Brain microvascular endothelial cell (primary cell): ENCODE measurements around the gene KCNA3.

Experiments
- DNase-seq: peaks from one replicate; pipeline ENCODE4 v3.0.0-alpha.2; 2020
- H3K27ac ChIP-seq: fragments of 250-450 bp; sonication (Bioruptor Pico); 2 replicates; pipeline ENCODE4 v1.5.1; 2020; ENCODE audit warnings: mild to moderate bottlenecking, moderate library complexity
- H3K27me3 ChIP-seq: fragments of 250-450 bp; sonication (Bioruptor Pico); replicated peaks from 2 replicates; pipeline ENCODE4 v1.5.1; 2020; ENCODE audit warnings: mild to moderate bottlenecking
- H3K36me3 ChIP-seq: fragments of 250-450 bp; sonication (Bioruptor Pico); replicated peaks from 2 replicates; pipeline ENCODE4 v1.5.1; 2020; ENCODE audit warnings: mild to moderate bottlenecking
- H3K4me3 ChIP-seq: 2 replicates; pipeline ENCODE4 v1.5.1; 2011; ENCODE audit warnings: low read depth, mild to moderate bottlenecking, control low read depth, low read length, moderate library complexity
- in situ Hi-C: cut with HindIII; loops from 2 replicates; pipeline ENCODE4 v1.10.0; 2017; ENCODE audit warnings: low sequenced_read_pairs, low pct_ligation_motif_present
- TF ChIP-seq, protein P1 (sequence below): IDR thresholded peaks from 2 replicates; pipeline ENCODE4 v1.5.1; 2011; ENCODE audit warnings: low read depth, mild to moderate bottlenecking, moderate library complexity, low read length, control low read depth, inconsistent platforms; ENCODE audit errors: missing control alignments

The KCNA3 gene

DNA sequence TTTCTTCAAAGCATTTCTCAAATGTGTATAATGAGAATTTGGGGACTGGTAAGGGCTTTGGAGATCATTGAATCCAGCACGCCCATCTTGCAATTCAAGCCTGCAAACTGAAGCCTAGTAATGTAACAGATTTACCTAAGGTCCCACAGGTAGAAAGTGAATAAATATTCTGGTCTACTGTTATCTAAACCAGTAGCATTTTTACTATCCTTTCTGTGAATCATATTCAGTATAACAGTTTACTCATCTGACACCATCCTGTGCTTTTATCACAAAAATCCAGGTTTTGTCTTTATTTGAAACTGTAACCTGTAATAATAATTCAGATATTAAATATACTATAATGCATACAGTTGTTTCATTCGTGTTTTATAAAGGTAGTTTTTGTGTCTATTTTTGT lies 17.4 kb downstream of the KCNA3 start:
- DNase-seq: no peak
- no peak overlapping the region for H3K4me3 ChIP-seq
- no peak overlapping the region for H3K27ac ChIP-seq
- in situ Hi-C loops: no loop called here
- no peaks in the 10 kb centered on the region for H3K27me3 ChIP-seq
- TF ChIP-seq, protein P1, sequence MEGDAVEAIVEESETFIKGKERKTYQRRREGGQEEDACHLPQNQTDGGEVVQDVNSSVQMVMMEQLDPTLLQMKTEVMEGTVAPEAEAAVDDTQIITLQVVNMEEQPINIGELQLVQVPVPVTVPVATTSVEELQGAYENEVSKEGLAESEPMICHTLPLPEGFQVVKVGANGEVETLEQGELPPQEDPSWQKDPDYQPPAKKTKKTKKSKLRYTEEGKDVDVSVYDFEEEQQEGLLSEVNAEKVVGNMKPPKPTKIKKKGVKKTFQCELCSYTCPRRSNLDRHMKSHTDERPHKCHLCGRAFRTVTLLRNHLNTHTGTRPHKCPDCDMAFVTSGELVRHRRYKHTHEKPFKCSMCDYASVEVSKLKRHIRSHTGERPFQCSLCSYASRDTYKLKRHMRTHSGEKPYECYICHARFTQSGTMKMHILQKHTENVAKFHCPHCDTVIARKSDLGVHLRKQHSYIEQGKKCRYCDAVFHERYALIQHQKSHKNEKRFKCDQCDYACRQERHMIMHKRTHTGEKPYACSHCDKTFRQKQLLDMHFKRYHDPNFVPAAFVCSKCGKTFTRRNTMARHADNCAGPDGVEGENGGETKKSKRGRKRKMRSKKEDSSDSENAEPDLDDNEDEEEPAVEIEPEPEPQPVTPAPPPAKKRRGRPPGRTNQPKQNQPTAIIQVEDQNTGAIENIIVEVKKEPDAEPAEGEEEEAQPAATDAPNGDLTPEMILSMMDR: no peak
- no peaks in the 10 kb centered on the region for H3K36me3 ChIP-seq

DNA sequence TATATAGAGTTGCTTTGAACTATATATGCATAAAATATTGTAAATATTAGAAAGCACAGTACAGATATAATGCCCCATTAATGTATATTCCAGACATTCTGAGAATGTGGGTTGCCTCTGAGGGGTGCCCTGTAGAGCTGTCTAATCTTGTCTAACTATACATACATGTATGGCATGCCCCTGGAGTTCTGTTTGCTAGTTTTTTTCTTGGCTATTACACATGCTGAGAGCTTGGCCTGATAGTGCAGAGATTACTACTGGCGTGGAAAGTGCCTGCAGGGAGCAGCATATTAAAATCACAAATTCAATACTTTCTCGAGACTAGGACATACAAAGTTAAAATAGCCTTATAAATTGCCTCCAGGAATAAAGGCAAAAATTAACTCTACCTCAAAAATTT lies 24.1 kb downstream of the KCNA3 start:
- in situ Hi-C loops: no loop called here
- DNase-seq: no peak
- H3K36me3 ChIP-seq: no peaks in the 10 kb centered on the region
- H3K4me3 ChIP-seq: no peak overlapping the region
- no peaks in the 10 kb centered on the region for H3K27me3 ChIP-seq
- TF ChIP-seq, protein P1: no peak
- H3K27ac ChIP-seq: no peak overlapping the region

DNA sequence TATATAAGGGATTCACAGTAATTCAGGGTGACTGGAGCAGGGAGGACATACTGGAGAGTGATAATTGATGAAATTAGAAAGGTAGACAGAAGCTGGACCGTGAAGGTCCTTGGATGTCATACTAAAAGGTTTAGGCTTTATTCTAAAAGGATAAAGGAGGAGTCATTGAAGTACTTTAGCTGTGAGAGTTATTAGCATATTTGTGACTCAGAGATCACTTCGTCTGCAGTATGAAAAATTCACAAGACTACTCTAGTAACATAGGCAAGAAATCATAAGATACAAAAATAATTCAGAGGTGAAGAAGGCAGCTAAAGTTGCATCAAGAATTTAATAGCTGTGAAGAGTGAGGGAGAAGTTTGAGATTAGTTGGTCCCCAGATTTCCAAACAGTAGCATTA lies 26.3 kb downstream of the KCNA3 start:
- H3K36me3 ChIP-seq: no peaks in the 10 kb centered on the region
- no peaks in the 10 kb centered on the region for H3K27me3 ChIP-seq
- TF ChIP-seq, protein P1: no peak
- DNase-seq: no peak
- H3K4me3 ChIP-seq: no peak overlapping the region
- in situ Hi-C loops: no loop called here
- no peak overlapping the region for H3K27ac ChIP-seq

DNA sequence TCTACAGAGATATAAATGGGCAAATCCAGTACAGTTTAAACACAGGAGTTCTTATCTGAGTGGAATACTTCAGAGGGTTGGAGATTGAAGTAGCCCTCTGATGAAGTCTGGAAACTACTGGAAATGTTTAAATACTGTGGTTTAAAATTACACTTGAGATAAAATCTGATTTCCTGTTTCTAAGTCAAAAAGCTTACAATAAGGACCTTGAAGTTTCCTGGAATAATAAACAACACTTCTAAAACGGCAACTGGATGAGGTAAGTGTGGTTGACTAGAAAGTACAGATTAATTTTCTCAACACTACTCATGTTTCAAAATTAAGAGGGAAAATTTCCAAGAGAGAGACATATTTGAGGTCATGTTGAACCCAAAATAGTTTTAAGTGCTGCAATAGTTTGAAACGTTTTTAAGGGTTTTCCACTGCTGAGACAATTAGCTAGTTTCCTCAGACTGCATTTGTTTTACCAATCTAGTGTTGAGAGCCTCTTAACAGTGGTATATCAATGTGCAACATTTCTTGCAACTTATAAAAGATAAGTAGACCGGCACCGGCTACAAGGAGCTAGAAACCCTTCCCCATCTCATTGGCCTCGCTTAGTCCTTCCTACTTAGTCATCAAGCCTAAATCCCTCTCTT lies 27.4 kb downstream of the KCNA3 start:
- Histone ChIP-seq H3K27ac (no peak overlapping the region), H3K36me3 (no peaks in the 10 kb centered on the region), H3K4me3 (no peak overlapping the region), H3K27me3 (no peaks in the 10 kb centered on the region)
- DNase-seq: no peak
- in situ Hi-C loops: no loop called here
- TF ChIP-seq, protein P1: no peak

DNA sequence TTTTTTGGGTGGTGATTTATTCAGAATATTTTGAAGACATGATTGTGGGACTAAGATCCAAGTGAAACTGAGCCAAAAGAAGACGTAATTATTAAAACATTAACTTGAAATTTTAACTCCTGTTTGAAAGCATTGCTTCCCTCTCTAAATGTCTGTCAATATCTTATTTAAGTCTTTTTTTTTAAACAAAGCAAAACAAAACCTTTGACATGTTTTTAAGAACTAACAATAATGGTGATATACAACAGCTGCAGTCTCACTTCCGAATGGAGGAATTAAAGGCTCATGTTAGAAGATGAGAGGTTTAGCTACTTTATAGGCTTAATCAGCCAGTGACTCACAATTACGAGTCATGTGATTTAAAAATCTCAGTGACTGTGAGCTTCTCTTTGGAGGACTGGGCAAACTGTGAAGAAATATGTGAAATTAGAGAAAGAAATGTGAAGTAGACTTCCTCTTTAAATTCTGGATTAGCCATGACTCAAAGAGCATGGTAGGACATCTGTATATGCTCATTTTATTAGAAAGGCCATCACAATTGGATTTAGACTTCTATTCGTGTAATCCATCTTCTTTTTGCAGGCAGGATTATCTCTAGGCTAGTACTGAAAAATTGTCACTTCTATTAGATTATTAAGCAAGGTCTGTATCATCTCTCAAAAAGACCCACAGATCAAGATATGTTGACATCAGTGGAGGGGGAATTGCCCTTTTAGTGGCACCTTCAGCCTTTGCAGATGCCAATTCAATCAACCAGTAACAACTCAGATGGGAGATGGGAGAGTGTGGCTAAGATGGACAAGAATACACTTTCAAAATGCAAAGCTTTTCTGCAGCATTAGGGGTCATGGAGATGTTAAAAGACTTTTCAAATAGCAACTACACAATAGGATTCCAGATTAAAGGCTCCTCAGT lies 28.7 kb downstream of the KCNA3 start:
- Histone ChIP-seq H3K4me3 (no peak overlapping the region), H3K27me3 (no peaks in the 10 kb centered on the region), H3K27ac (no peak overlapping the region), H3K36me3 (no peaks in the 10 kb centered on the region)
- in situ Hi-C loops: no loop called here
- TF ChIP-seq, protein P1: no peak
- no peak for DNase-seq

DNA sequence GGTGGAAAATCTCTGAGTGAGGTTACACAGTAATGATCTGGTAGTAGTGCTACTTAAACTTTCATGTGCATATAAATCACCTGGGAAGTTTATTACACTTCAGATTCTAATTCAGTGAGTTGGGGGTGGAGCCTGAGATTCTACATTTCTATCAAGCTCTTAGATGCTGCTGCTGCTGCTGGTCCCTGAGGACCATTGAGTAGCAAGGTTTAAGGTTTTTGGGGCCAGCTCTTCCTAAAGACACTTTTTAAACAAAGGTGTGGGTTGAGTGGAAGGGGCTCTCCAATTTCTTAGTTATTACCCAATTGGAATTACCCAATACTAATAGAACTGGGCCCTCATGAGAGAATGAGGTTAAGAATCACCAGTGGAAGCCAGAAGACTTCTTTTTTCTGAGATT lies 29.5 kb downstream of the KCNA3 start:
- in situ Hi-C loops: no loop called here

More for the DNA sequence above, 29.5 kb downstream of the KCNA3 start:
- H3K36me3 ChIP-seq: no peaks in the 10 kb centered on the region
- H3K27me3 ChIP-seq: no peaks in the 10 kb centered on the region
- H3K27ac ChIP-seq: no peak overlapping the region
- no peak overlapping the region for H3K4me3 ChIP-seq
- TF ChIP-seq, protein P1: no peak
- no peak for DNase-seq
